Suprapubic skin (tissue), 4 donors: ENCODE results near the gene EPHA4. TPM values are rescaled to one million over a fixed set of nuclear protein-coding genes. Genes with fewer than 3 reads are reported as not detected.

Experiments
- DNase-seq, 2 donors: peaks; one replicate each; pipeline ENCODE4 v3.0.0-alpha.2; 2019; ENCODE audit warnings: low spot score in 2 of 2
- H3K27ac ChIP-seq: fragments of 200-600 bp; sonication (generic); one replicate; pipeline ENCODE4 v1.5.1; 2019
- H3K27me3 ChIP-seq: fragments of 200-600 bp; sonication (generic); one replicate; pipeline ENCODE4 v1.5.1; 2019
- H3K36me3 ChIP-seq: fragments of 200-600 bp; sonication (generic); one replicate; pipeline ENCODE4 v1.5.1; 2019
- H3K4me1 ChIP-seq: fragments of 200-600 bp; sonication (generic); one replicate; pipeline ENCODE4 v1.5.1; 2019
- H3K4me3 ChIP-seq: fragments of 200-600 bp; sonication (generic); one replicate; pipeline ENCODE4 v1.5.1; 2019; ENCODE audit warnings: mild to moderate bottlenecking
- H3K9me3 ChIP-seq: fragments of 200-600 bp; sonication (generic); one replicate; pipeline ENCODE4 v1.5.1; 2019
- EP300 ChIP-seq: sonication (generic); formaldehyde crosslinking; IDR thresholded peaks from one replicate; pipeline ENCODE4 v1.6.1; 2017; ENCODE audit warnings: antibody characterized with exemption
- POLR2A ChIP-seq, 2 donors: fragments of 450-650 bp; IDR thresholded peaks; one replicate each; pipeline ENCODE4 v1.6.1; 2017; ENCODE audit warnings: antibody characterized with exemption in 2 of 2, mild to moderate bottlenecking in 2 of 2, moderate library complexity in 2 of 2
- POLR2AphosphoS5 ChIP-seq, 3 donors: sonication (generic); formaldehyde crosslinking; IDR thresholded peaks; one replicate each; pipeline ENCODE4 v1.6.1; 2017; ENCODE audit warnings: antibody characterized with exemption in 3 of 3
- WGBS: methylation state at CpG from one replicate; pipeline ENCODE4 v1.1.5; 2018; 5-methylcytosine and 5-hydroxymethylcytosine counted together
- total RNA-seq, 4 donors: library from RNA; depleted of rRNA; stranded (reverse); fragments of >200 nt; gene quantifications; one replicate each; pipeline ENCODE4 v1.1.0, GENCODE V29; 2016
- TF ChIP-seq, protein P1 (sequence below), 2 donors: fragments of 200-600 bp in 1 of 2; fragments of 450-650 bp in 1 of 2; sonication (generic) in 1 of 2; IDR thresholded peaks; one replicate each; pipeline ENCODE4 v1.5.1; 2016 to 2019; ENCODE audit warnings: antibody characterized with exemption in 2 of 2, mild to moderate bottlenecking in 1 of 2, moderate library complexity in 1 of 2

EPHA4 gene
- total RNA-seq, 4 donors from 2014 or later, result 49.9 to 70.6 (median 67.8) TPM

DNA sequence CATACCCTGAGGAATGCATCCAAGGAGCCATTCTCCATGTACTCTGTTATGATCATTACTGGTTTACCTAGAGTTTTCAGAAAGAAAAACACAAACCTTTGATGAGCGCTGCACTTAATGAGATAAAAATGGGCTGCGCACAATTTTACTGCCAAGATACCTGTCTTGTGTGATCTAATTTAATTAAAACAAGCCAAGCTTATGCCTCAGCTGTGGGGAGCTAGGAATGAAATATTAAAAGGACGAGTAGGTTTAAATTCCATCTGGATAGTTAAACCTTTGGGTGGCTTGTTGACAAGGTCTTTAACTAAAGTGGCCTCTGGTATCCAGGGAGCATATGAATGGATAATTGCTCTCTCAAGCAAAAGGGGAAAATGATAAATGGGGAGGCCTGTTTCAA lies 135.0 kb downstream of the EPHA4 start:
- DNase-seq, result no peak
- 94% methylated on average over 3 of the region's 3 CpGs for WGBS
- no peaks in the 10 kb centered on the region for H3K27me3 ChIP-seq
- no peak overlapping the region for H3K4me3 ChIP-seq
- TF ChIP-seq, protein P1, sequence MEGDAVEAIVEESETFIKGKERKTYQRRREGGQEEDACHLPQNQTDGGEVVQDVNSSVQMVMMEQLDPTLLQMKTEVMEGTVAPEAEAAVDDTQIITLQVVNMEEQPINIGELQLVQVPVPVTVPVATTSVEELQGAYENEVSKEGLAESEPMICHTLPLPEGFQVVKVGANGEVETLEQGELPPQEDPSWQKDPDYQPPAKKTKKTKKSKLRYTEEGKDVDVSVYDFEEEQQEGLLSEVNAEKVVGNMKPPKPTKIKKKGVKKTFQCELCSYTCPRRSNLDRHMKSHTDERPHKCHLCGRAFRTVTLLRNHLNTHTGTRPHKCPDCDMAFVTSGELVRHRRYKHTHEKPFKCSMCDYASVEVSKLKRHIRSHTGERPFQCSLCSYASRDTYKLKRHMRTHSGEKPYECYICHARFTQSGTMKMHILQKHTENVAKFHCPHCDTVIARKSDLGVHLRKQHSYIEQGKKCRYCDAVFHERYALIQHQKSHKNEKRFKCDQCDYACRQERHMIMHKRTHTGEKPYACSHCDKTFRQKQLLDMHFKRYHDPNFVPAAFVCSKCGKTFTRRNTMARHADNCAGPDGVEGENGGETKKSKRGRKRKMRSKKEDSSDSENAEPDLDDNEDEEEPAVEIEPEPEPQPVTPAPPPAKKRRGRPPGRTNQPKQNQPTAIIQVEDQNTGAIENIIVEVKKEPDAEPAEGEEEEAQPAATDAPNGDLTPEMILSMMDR (IDR thresholded peaks at IDR 0.05), result no peak
- TF ChIP-seq POLR2AphosphoS5 (IDR thresholded peaks at IDR 0.05), result no peak
- no peak for TF ChIP-seq POLR2A (IDR thresholded peaks at IDR 0.05)
- no peak for TF ChIP-seq EP300
- no peaks in the 10 kb centered on the region for H3K4me1 ChIP-seq
- H3K27ac ChIP-seq, result no peak overlapping the region
- H3K36me3 ChIP-seq, result peaks cover 44% of the 10 kb centered on the region
- H3K9me3 ChIP-seq, result no peaks in the 10 kb centered on the region

DNA sequence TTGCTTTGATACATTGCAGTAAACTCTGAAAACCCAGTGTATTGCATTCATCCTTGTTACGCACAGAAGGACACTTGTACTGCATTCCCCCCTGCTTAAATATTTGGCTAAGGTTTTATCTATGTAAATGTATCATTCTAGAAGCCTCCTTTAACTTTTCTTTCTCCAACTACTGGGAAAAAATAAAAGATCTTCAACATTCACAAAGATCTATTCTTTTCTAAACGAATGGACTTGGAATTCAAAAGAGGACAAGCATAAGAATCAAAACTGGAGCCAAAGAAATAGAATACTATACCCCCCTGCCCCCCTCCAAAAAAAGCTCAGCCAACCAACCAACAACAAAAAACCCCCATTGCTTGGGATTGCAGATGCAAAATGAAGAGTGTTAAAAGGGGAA lies 136.9 kb downstream of the EPHA4 start:
- peaks cover 34% of the 10 kb centered on the region for H3K36me3 ChIP-seq
- TF ChIP-seq POLR2A (IDR thresholded peaks at IDR 0.05), result no peak
- TF ChIP-seq, protein P1 (IDR thresholded peaks at IDR 0.05), result no peak
- TF ChIP-seq EP300, result no peak
- TF ChIP-seq POLR2AphosphoS5 (IDR thresholded peaks at IDR 0.05), result no peak
- H3K4me3 ChIP-seq, result no peak overlapping the region
- H3K27ac ChIP-seq, result no peak overlapping the region
- H3K27me3 ChIP-seq, result no peaks in the 10 kb centered on the region
- 93% methylated on average over 2 of the region's 2 CpGs for WGBS
- no peak for DNase-seq
- H3K9me3 ChIP-seq, result no peaks in the 10 kb centered on the region
- H3K4me1 ChIP-seq, result no peaks in the 10 kb centered on the region

DNA sequence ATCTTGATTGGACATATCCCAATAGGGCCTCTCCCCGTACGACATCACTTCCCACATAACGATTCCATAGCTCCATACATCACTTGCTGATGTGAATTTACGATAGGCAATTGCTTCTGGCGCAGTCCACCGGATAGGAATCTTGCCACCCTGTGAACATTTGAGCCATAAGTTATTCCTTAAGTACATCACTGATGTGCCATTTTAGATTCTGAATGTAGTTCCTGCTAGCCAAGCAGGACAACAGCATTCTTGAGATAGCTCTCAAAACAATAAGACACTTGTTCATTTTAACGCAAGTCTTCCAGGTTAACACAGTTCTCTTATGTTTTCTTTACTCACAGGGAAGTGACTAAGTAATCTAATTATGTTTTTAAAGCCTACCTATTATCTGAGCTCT lies 138.0 kb downstream of the EPHA4 start:
- WGBS, result 90% methylated on average over 7 of the region's 7 CpGs

DNA sequence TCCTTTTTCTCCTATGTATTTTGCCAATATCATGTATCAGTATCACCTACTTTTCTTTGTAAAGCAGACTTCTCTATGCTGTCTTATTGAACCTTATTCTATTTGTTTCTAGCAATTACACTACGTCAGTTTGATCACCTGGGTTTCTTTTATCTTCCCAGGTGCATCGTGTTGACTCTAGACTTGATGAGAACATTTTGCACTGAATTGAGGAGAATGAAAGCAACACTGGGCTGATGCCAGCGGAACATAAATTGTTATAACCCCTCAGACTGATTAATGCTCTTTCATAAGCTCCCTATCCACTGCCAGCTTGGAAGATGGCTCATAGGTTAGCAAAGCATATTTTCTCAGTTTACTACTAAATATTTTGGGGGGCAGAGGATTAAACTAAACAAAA lies 140.6 kb downstream of the EPHA4 start:
- Histone ChIP-seq H3K27ac (no peak overlapping the region), H3K27me3 (no peaks in the 10 kb centered on the region), H3K4me3 (no peak overlapping the region), H3K4me1 (no peaks in the 10 kb centered on the region), H3K36me3 (peaks cover 28% of the 10 kb centered on the region), H3K9me3 (no peaks in the 10 kb centered on the region)
- no peak for DNase-seq
- WGBS, result 64% methylated on average over 3 of the region's 3 CpGs
- TF ChIP-seq POLR2AphosphoS5 (IDR thresholded peaks at IDR 0.05) (no peak), POLR2A (IDR thresholded peaks at IDR 0.05) (no peak), EP300 (no peak)
- TF ChIP-seq, protein P1 (IDR thresholded peaks at IDR 0.05), result no peak

More for the DNA sequence above, 138.0 kb downstream of the EPHA4 start:
- Histone ChIP-seq H3K4me3 (no peak overlapping the region), H3K9me3 (no peaks in the 10 kb centered on the region), H3K36me3 (peaks cover 28% of the 10 kb centered on the region), H3K27me3 (no peaks in the 10 kb centered on the region), H3K4me1 (no peaks in the 10 kb centered on the region), H3K27ac (no peak overlapping the region)
- DNase-seq, result no peak
- no peak for TF ChIP-seq POLR2A (IDR thresholded peaks at IDR 0.05)
- TF ChIP-seq, protein P1 (IDR thresholded peaks at IDR 0.05), result no peak
- no peak for TF ChIP-seq POLR2AphosphoS5 (IDR thresholded peaks at IDR 0.05)
- TF ChIP-seq EP300, result no peak

DNA sequence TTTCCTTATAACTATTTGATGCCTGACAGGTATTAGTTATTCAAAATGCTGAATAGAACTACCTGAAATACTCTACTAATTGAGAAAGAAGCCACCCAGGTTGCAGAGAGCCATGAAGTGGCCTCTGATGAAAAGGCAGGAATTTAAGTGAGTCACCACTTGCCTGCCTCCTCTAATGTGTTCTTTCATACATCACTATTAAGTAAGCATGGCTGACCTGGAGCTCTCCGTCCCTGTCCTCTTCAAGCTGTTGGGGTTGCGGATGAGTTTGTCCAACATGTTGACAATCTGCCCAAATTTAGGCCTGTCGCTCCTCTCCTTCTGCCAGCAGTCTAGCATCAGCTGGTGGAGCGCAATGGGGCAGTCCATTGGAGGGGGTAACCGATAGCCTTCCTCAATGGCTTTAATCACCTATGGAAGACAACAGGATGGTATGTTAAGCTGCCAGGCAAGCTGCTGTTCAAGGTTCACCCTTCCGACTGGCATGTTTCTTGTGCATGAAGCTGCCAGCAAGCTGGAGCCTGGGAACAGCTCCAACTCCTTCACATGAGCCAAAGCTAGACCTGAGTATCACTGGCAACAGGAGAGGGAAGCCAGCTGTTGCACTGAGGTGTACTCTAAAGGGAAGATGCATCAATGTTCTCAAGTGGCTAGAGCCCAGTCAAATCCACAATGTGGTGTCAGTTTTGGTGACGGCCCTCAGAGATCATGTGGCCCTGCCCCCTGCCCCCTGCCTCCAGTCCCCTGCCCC lies 142.2 kb downstream of the EPHA4 start:
- Histone ChIP-seq H3K27me3 (no peaks in the 10 kb centered on the region), H3K27ac (no peak overlapping the region), H3K4me1 (no peaks in the 10 kb centered on the region), H3K4me3 (no peak overlapping the region), H3K36me3 (peaks cover 31% of the 10 kb centered on the region), H3K9me3 (no peaks in the 10 kb centered on the region)
- TF ChIP-seq, protein P1 (IDR thresholded peaks at IDR 0.05), result no peak
- TF ChIP-seq POLR2AphosphoS5 (IDR thresholded peaks at IDR 0.05), result no peak
- TF ChIP-seq EP300, result no peak
- TF ChIP-seq POLR2A (IDR thresholded peaks at IDR 0.05), result no peak
- no peak for DNase-seq
- WGBS, result 64% methylated on average over 6 of the region's 7 CpGs
